AG20443 (cell line): ENCODE measurements around the gene HOOK2.

Experiments
- DNase-seq: peaks from one replicate; pipeline ENCODE4 v3.0.0; 2012; ENCODE audit warnings: low spot score, mixed read lengths

HOOK2 gene

DNA sequence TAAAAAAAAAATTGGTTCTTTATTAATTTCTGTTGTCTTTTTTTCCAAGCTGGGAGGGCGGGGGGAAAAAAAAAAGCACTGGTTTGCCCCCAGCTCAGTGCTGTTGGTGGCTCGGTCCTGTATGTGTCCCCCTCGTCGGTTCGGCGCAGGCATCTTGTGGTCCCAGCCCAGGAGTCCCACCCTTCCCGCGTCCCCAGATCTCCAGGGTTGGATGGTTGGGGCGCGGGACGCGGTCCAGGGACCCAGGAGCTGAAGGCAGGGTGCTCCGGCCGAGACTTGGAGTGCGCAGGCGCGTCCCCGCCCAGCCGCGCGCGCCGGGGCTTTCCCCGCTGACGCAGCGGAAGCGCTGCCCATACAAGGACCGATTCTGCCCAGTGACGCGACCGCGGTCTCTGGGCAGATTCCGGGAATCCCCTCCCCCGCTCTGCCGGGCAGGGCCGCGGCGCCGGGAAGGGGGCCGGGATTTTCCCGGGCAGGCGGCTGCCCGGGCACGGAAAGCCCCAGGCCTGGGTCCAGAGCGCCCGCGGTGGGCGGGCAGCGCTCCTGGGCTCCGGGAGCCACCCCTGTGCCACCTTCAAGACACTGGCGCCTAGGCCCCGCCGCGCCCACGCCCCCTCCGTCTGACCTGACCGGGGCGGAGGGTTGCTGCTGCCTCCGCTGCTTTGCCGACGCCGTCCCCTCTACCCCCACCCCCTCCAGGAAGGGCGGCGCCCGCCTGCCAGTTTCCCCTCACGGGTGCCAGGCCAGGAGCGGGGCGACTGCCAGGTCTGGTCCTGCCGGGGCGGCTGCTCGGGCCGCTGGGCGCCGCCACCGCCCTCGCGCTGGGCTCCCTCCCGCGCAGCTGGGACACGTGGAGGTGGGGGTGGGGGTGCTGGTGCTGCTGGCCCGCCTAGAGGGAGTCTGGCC lies 18.2 kb upstream of the HOOK2 start:
- DNase-seq = peak; percentile 94

GRCh38 chr19:12792853-12793289 lies 17.5 kb upstream of the HOOK2 start:
- no peak for DNase-seq

- DNase-seq = no peak
Observed at GRCh38 chr19:12792051-12792852, 16.9 kb upstream of the HOOK2 start.

GRCh38 chr19:12791345-12792050 lies 16.1 kb upstream of the HOOK2 start, which contains the start of gene JUNB:
Gene JUNB, plus strand, starts transcription at chr19:12791486. Its CDS starts 286 bp downstream, at chr19:12791772.
- peak; percentile 92 for DNase-seq

GRCh38 chr19:12790628-12791344 lies 15.4 kb upstream of the HOOK2 start:
- no peak for DNase-seq

- DNase-seq = peak; percentile 93
Observed at GRCh38 chr19:12789904-12790619, 14.7 kb upstream of the HOOK2 start.

GRCh38 chr19:12789098-12789903 lies 13.9 kb upstream of the HOOK2 start:
- DNase-seq = no peak

DNA sequence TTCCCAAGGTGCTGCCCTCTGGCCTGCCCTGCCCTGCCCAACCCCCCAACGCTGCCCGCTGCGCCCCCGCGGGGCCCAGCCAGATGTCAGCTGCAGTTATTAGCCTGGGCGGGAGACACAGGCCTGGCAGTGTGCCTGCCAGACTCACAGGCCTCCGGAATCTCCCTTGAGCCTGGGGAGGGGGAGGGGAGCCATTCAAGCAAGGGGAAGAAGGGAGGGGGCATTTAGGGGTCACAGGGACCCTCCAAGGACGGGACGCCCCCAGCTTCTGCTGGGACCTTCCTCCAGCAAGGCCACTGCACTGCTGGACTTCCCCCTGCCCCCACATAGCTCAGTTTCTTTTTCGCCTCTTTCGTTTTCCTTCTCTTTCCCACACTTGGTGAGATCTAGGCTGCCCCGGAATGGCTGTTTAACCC lies 13.3 kb upstream of the HOOK2 start:
- DNase-seq = peak; percentile 67

DNA sequence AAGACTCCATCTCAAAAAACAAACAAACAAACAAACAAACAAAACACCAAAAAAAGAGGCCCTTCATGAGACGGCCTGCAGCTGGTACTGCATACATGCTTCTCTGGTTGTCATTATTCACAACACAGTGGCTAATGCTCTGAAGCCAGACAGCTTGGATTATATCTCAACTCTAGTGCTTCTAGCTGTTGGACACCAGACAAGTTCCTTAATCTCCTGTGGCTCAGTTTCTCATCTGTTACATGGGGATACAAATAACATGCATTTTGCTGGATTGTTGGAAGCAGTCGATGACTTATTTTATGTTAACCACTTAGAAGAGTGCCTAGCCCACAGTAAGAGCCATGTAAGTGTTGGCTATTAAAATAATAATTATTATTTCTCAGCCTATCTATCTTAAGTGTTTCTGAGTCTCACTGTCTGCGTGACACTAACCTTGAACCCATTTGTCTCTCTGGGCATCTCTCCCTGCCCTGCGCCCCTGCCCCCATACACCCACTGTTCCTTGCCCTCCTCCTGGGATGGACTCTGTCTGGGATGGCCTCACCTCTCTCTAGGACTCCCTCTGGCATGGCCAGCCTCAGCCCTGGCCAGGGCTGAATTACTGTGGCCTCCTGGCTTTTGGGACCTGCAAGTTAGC lies 12.8 kb upstream of the HOOK2 start:
- no peak for DNase-seq

DNA sequence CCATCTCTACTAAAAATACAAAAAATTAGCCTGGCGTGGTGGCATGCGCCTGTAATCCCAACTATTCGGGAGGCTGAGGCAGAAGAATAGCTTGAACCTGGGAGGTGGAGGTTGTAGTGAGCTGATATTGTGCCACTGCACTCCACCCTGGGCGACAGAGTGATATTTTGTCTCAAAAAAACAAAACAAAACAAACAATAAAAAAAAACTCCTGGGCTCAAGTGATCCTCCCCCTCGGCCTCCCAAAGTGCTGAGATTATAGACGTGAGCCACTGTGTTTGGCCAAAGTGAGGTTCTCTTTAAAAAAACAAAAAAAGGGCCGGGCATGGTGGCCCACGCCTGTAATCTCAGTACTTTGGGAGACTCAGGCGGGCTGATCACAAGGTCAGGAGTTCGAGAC lies 12.1 kb upstream of the HOOK2 start:
- DNase-seq = no peak

DNA sequence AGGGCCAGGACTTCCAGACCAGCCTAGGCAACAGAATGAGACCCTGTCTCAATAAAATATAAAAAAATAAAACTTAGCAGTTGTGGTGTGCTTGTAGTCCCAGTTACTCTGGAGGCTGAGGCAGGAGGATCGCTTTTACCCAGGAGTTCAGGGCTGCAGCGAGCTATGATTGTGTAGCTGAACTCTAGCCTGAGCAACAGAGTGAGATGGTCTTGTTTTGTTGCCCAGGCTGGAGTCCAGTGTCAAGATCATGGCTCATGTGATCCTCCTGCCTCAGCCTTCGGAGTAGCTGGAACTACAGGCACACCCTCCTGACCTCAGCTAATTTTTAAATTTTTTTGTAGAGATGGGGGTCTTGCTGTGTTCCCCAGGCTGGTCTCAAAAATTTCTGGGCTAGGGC lies 11.6 kb upstream of the HOOK2 start:
- no peak for DNase-seq

- DNase-seq = no peak
Observed at GRCh38 chr19:12786141-12786870, 11.0 kb upstream of the HOOK2 start.

- DNase-seq = no peak
Observed at GRCh38 chr19:12785431-12786031, 10.2 kb upstream of the HOOK2 start.

DNA sequence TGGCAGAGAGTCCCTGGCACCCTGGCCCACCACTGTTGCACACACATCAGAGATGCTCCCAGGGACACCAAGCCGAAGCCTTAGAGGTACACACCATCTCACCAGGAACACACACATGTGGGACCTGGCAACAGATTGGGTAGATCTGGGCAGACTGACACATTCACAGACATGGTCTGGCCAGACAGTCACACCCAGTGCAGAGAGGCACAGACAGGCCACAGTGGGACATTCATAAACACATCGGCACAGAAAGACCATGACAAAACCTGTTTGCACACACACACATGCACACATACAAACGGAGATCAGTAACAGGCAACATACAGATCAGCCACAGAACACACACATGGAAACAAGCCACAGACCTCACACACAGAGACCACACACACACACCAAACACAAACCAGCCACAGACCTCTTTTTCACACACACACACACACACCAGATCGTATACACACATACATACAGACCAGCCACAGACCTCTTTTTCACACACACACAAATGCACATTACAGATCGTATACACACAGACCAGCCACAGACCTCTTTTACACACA lies 9.6 kb upstream of the HOOK2 start:
- DNase-seq = no peak

GRCh38 chr19:12784394-12784870 lies 9.1 kb upstream of the HOOK2 start:
- DNase-seq = no peak

DNA sequence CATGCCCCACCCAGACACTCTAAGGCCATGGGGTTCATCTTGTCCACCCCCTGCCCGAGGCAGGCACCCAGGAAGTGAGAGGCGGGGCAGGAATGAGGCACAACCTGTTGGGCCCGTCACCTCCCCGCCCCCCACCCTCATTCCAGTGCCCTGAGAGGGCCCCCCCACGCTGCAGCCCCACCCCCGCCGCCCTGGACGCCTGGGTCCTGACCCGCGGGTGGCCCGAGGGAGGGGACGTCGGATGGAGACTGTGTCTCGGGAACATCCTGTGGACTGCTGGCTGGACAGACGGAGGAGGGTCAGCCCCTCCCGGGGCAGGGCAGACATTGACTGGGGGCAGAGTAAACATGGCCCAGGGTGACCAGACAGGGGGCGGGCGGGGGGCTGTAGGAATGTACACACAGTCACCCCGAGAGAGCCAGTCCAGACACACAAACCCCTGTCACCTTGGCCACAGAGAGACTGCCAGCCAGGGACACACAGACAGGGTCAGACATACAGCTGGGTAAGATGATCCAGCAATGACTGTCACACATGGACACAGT lies 8.6 kb upstream of the HOOK2 start:
- no peak for DNase-seq

- DNase-seq = no peak
Observed at GRCh38 chr19:12783291-12783848, 8.0 kb upstream of the HOOK2 start.
